Measurements from ENCODE around the gene KLKB1.

GRCh38 chr4:186227744-186228513, 622 bp downstream of the KLKB1 start:
- TF ChIP-seq SIN3A (IDR thresholded peaks at IDR 0.05; ENCODE audit: borderline replicate concordance, insufficient read depth, low read length) (no peak), REST (IDR thresholded peaks at IDR 0.05; ENCODE audit: insufficient read depth in 1 of 2, low read depth in 2 of 2, low read length in 2 of 2) (no peak), POLR2AphosphoS5 (IDR thresholded peaks at IDR 0.05; ENCODE audit: low read depth, low read length) (no peak)

Data from PFSK-1 (cell line).